HG02943 (cell line): ENCODE results near the gene PIK3AP1.
"Not testable (repeated sequence)": the region's sequence is repeated elsewhere in the genome, so short reads cannot be mapped to it uniquely, and the experiment has no call there.

Experiments used
- ATAC-seq: cut with Tn5 transposase; IDR thresholded peaks from one replicate; pipeline ENCODE4 v1.9.1; 2021; ENCODE audit warnings: mild to moderate bottlenecking, low read depth, moderate library complexity; ENCODE audit not compliant: unreplicated experiment

Gene PIK3AP1

GRCh38 chr10:96548589-96548988, 171.7 kb downstream of the PIK3AP1 start:
- no peak for ATAC-seq

DNA sequence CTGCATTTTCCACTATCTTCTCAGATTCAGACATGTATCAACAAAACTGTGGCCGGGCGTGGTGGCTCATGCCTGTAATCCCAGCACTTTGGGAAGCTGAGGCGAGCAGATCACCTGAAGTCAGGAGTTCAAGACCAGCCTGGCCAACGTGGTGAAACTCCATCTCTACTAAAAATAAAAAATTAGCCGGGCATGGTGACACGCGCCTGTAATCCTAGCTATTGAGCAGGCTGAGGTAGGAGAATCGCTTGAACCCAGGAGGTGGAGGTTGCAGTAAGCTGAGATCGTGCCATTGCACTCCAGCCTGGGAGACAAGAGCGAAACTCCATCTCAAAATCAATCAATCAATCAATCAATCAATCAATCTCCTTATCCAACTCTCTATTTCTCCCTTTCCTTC, 174.8 kb downstream of the PIK3AP1 start:
- not testable (repeated sequence) for ATAC-seq
